Measurements from ENCODE around the gene GLIS1.

DNA sequence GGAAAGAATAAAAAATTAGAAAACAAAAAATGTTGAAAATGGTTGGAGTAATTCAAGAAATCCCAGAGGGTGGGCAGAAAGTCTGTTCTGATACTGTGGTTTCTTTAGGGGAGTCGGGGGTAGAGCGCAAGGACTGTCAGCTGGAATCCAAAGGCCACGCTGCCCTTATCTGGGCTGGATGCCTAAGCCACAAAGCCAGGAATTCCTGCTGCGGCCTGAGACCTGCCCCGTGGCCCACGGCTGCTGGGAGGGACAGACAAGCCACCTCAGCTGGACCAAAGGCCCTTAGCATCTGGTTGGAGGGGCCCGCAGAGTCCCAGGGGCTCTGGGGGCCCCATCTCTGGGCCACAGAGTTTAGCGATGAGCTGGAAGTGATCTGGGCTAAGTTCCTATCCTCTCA, 219.5 kb downstream of the GLIS1 start:
- TF ChIP-seq, protein P1, sequence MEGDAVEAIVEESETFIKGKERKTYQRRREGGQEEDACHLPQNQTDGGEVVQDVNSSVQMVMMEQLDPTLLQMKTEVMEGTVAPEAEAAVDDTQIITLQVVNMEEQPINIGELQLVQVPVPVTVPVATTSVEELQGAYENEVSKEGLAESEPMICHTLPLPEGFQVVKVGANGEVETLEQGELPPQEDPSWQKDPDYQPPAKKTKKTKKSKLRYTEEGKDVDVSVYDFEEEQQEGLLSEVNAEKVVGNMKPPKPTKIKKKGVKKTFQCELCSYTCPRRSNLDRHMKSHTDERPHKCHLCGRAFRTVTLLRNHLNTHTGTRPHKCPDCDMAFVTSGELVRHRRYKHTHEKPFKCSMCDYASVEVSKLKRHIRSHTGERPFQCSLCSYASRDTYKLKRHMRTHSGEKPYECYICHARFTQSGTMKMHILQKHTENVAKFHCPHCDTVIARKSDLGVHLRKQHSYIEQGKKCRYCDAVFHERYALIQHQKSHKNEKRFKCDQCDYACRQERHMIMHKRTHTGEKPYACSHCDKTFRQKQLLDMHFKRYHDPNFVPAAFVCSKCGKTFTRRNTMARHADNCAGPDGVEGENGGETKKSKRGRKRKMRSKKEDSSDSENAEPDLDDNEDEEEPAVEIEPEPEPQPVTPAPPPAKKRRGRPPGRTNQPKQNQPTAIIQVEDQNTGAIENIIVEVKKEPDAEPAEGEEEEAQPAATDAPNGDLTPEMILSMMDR (IDR thresholded peaks at IDR 0.05; ENCODE audit: borderline replicate concordance, extremely low read depth, low read length, poor library complexity, severe bottlenecking), result no peak
- TF ChIP-seq EZH2 (IDR thresholded peaks at IDR 0.05; ENCODE audit: borderline replicate concordance, low read depth, low read length, severe bottlenecking), result no peak

All from DND-41 (cell line).